Neural cell (in vitro differentiated cells): ENCODE measurements around the gene SETSIP. TPM values are rescaled to one million over a fixed set of nuclear protein-coding genes. Genes with fewer than 3 reads are reported as not detected.

Experiments
- H2AFZ ChIP-seq: fragments of 200-600, 300-800 bp; sonication (generic), shearing (Covaris generic); 2 replicates; pipeline ENCODE4 v1.6.0; 2014; ENCODE audit warnings: low read depth, mild to moderate bottlenecking, antibody characterized with exemption, low read length, moderate library complexity
- H3F3A ChIP-seq: fragments of 200-600 bp; shearing (Covaris generic); 2 replicates; pipeline ENCODE4 v1.6.1; 2016; ENCODE audit warnings: mild to moderate bottlenecking, moderate library complexity, mixed read lengths, antibody characterized with exemption, low read length; ENCODE audit not compliant: insufficient read depth, poor library complexity, severe bottlenecking
- H3K27ac ChIP-seq: fragments of 200-600, 300-800 bp; sonication (generic), shearing (Covaris generic); 2 replicates; pipeline ENCODE4 v1.5.1; 2014; ENCODE audit warnings: mild to moderate bottlenecking, low read length, moderate library complexity
- H3K27me3 ChIP-seq: fragments of 300-800, 200-600 bp; sonication (generic), shearing (Covaris generic); 2 replicates; pipeline ENCODE4 v1.6.0; 2014; ENCODE audit warnings: mild to moderate bottlenecking, low read depth, low read length, moderate library complexity; ENCODE audit not compliant: insufficient read depth
- H3K36me3 ChIP-seq: fragments of 300-800, 200-600 bp; sonication (generic), shearing (Covaris generic); 2 replicates; pipeline ENCODE4 v1.5.1; 2014; ENCODE audit warnings: mild to moderate bottlenecking, antibody characterized with exemption, low read length, moderate library complexity; ENCODE audit not compliant: insufficient read depth
- H3K4me2 ChIP-seq: fragments of 300-800, 200-600 bp; sonication (generic), shearing (Covaris generic); 2 replicates; pipeline ENCODE4 v1.6.0; 2014; ENCODE audit warnings: mild to moderate bottlenecking, low read length
- H3K4me3 ChIP-seq: fragments of 300-800, 200-600 bp; sonication (generic), shearing (Covaris generic); 2 replicates; pipeline ENCODE4 v1.5.1; 2014; ENCODE audit warnings: mild to moderate bottlenecking, low read length, moderate library complexity
- H3K79me2 ChIP-seq: fragments of 200-600 bp; shearing (Covaris generic); replicated peaks from 2 replicates; pipeline ENCODE4 v1.6.0; 2014; ENCODE audit warnings: mild to moderate bottlenecking, low read length, moderate library complexity; ENCODE audit not compliant: insufficient read depth
- H3K9ac ChIP-seq: fragments of 300-800, 200-600 bp; sonication (generic), shearing (Covaris generic); 2 replicates; pipeline ENCODE4 v1.6.1; 2016; ENCODE audit warnings: mild to moderate bottlenecking, low read length, mixed read lengths
- H3K9me2 ChIP-seq: fragments of 200-600 bp; shearing (Covaris generic); 2 replicates; pipeline ENCODE4 v1.6.1; 2016; ENCODE audit warnings: mild to moderate bottlenecking, low read length, mixed read lengths; ENCODE audit not compliant: insufficient read depth
- H3K9me3 ChIP-seq: fragments of 200-600, 300-800 bp; sonication (generic), shearing (Covaris generic); 2 replicates; pipeline ENCODE4 v1.6.1; 2016; ENCODE audit warnings: mild to moderate bottlenecking, mixed run types, low read length, moderate library complexity, mixed read lengths
- H4K20me1 ChIP-seq: fragments of 200-600 bp; shearing (Covaris generic); 2 replicates; pipeline ENCODE4 v1.6.1; 2016; ENCODE audit warnings: mild to moderate bottlenecking, mixed run types; ENCODE audit not compliant: insufficient read depth
- EP300 ChIP-seq: fragments of 450-650 bp; conservative IDR thresholded peaks from 2 replicates; pipeline ENCODE4 v1.6.1; 2014; ENCODE audit warnings: antibody characterized with exemption, mild to moderate bottlenecking, moderate library complexity; ENCODE audit not compliant: poor library complexity, severe bottlenecking
- EZH2 ChIP-seq: fragments of 200-600, 300-800 bp; shearing (Covaris generic), sonication (generic); IDR thresholded peaks from 2 replicates; pipeline ENCODE4 v1.6.1; 2014; ENCODE audit warnings: antibody characterized with exemption, low read length, borderline replicate concordance, mild to moderate bottlenecking; ENCODE audit not compliant: insufficient read depth, poor library complexity, severe bottlenecking
- MXI1 ChIP-seq: fragments of 450-650 bp; conservative IDR thresholded peaks from 2 replicates; pipeline ENCODE4 v1.6.1; 2014; ENCODE audit warnings: antibody characterized with exemption, mild to moderate bottlenecking; ENCODE audit not compliant: poor library complexity, severe bottlenecking
- RAD21 ChIP-seq: fragments of 450-650 bp; conservative IDR thresholded peaks from 2 replicates; pipeline ENCODE4 v1.6.1; 2014; ENCODE audit warnings: antibody characterized with exemption, mild to moderate bottlenecking, moderate library complexity
- REST ChIP-seq: IDR thresholded peaks from 2 replicates; pipeline ENCODE4 v1.6.1; 2012; ENCODE audit warnings: borderline replicate concordance
- TAF1 ChIP-seq: IDR thresholded peaks from 2 replicates; pipeline ENCODE4 v1.6.1; 2012; ENCODE audit warnings: low read depth
- polyA plus RNA-seq: library from polyadenylated mRNA; depleted of rRNA; stranded (reverse); fragments of >200 nt; gene quantifications from 2 replicates; pipeline ENCODE4 v1.2.3, GENCODE V29; 2014

SETSIP gene
- polyA plus RNA-seq, 1 donor from 2014 or later, result not detected

GRCh38 chr1:92051948-92052347, 23.3 kb downstream of the SETSIP start:
- no peaks in the 10 kb centered on the region for H3K9me2 ChIP-seq
- no peaks in the 10 kb centered on the region for H3K27me3 ChIP-seq
- no peak overlapping the region for H2AFZ ChIP-seq
- H4K20me1 ChIP-seq, result no peaks in the 10 kb centered on the region
- no peak overlapping the region for H3K9ac ChIP-seq
- H3K36me3 ChIP-seq, result no peaks in the 10 kb centered on the region
- H3K4me3 ChIP-seq, result no peak overlapping the region
- H3K9me3 ChIP-seq, result no peaks in the 10 kb centered on the region
- H3F3A ChIP-seq, result no peaks in the 10 kb centered on the region
- no peak overlapping the region for H3K4me2 ChIP-seq
- H3K79me2 ChIP-seq, result no peaks in the 10 kb centered on the region
- no peak for TF ChIP-seq RAD21
- TF ChIP-seq REST, result no peak
- TF ChIP-seq EZH2, result no peak
- TF ChIP-seq EP300, result no peak
- no peak overlapping the region for H3K27ac ChIP-seq

DNA sequence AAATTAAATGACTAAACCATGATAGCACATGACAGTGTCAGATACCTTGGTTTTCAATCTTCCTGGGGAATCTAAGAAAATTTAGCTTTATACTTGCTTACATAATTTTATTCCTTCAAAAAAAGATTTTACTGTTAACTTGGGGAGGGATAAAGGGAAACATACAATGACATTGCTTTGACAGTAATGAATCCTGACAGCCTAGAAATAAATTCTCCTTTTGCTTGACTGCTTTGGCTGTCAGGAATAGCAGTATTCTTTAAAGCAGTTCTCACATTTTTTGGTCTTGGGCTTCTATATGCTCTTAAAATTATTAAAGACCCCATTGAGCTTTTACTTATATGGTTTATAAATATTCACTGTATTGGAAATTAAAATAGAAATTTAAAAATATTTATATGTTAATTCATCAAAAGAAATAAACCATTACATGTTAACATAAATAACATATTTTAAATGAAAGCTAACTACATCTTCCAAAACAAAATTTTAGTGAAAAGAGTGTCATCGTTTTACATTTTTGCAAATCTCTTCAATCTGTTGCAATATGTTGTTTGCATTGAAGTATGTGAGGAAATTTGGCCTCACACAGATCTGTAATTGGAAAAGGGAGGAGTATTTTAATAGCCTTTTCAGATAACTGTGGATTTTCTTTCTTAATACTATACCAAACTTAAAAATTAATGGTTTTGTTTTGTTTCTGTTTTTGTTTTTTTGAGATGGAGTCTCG, 29.3 kb downstream of the SETSIP start:
- Histone ChIP-seq H3K9me3 (no peaks in the 10 kb centered on the region), H2AFZ (no peak overlapping the region), H4K20me1 (no peaks in the 10 kb centered on the region), H3K27ac (no peak overlapping the region), H3K4me2 (no peak overlapping the region), H3K36me3 (no peaks in the 10 kb centered on the region), H3K4me3 (no peak overlapping the region), H3K9ac (no peak overlapping the region), H3K9me2 (no peaks in the 10 kb centered on the region), H3F3A (no peaks in the 10 kb centered on the region), H3K27me3 (no peaks in the 10 kb centered on the region), H3K79me2 (no peaks in the 10 kb centered on the region)
- no peak for TF ChIP-seq MXI1
- TF ChIP-seq REST, result no peak
- no peak for TF ChIP-seq EZH2

DNA sequence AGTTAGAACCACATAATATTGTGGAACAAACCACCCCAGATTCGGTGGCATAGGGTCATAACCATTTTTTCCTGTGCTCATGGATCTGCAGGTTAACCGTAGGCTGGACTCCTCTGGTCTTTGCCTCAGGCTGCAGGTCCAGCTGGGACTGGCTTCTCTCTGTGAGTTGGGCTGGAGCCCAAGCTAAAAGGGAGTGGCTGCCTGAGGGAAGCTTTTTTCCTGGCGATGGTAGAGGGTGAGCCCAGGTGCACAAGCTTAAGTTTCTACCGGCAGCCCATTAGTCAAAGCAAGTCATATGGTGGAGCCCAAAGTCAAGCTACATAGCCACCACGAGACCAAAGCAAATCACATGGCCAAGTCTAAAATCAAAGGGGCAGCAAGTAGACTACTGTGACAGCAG, 31.6 kb downstream of the SETSIP start:
- Histone ChIP-seq H3K9ac (no peak overlapping the region), H4K20me1 (no peaks in the 10 kb centered on the region), H3K4me3 (no peak overlapping the region), H2AFZ (no peak overlapping the region), H3K27ac (no peak overlapping the region), H3K79me2 (no peaks in the 10 kb centered on the region), H3K4me2 (no peak overlapping the region), H3K9me3 (no peaks in the 10 kb centered on the region), H3K27me3 (no peaks in the 10 kb centered on the region), H3K36me3 (no peaks in the 10 kb centered on the region), H3K9me2 (no peaks in the 10 kb centered on the region), H3F3A (no peaks in the 10 kb centered on the region)
- TF ChIP-seq RAD21, result no peak
- no peak for TF ChIP-seq MXI1
- no peak for TF ChIP-seq TAF1
- no peak for TF ChIP-seq EP300
